Stomach (tissue), 9 donors: ENCODE results near the gene SIGMAR1. TPM values are rescaled to one million over a fixed set of nuclear protein-coding genes. Genes with fewer than 3 reads are reported as not detected.

Experiments
- DNase-seq, 2 donors: peaks; one replicate each; pipeline versions ENCODE4 v3.0.0 to v3.0.0-alpha.2; 2013 to 2019
- H3K27ac ChIP-seq, 5 donors: fragments of 200-600 bp in 4 of 5; sonication (generic) in 4 of 5; one replicate each; pipeline ENCODE4 v1.5.1; 2013 to 2019; ENCODE audit warnings: mild to moderate bottlenecking in 1 of 5, moderate library complexity in 1 of 5
- H3K27me3 ChIP-seq, 3 donors: fragments of 200-600 bp; sonication (generic); one replicate each; pipeline ENCODE4 v1.5.1; 2017 to 2019; ENCODE audit warnings: mixed run types in 1 of 3
- H3K36me3 ChIP-seq, 4 donors: fragments of 200-600 bp; sonication (generic); 1 replicate in 3 of 4; 2 replicates in 1 of 4; pipeline ENCODE4 v1.5.1; 2016 to 2019
- H3K4me1 ChIP-seq, 4 donors: fragments of 200-600 bp; sonication (generic); one replicate each; pipeline ENCODE4 v1.5.1; 2016 to 2019
- H3K4me3 ChIP-seq, 4 donors: fragments of 200-600 bp; sonication (generic) in 3 of 4; one replicate each; pipeline ENCODE4 v1.5.1; 2016 to 2019; ENCODE audit warnings: mild to moderate bottlenecking in 1 of 4
- H3K9me3 ChIP-seq, 4 donors: fragments of 200-600 bp; sonication (generic); one replicate each; pipeline ENCODE4 v1.5.1; 2016 to 2019
- CTCF ChIP-seq, 7 experiments: fragments of 450-650 bp in 4 of 7; fragments of 200-600 bp in 3 of 7; sonication (generic) in 3 of 7; IDR thresholded peaks; one replicate each; pipeline ENCODE4 v1.5.1; 2016 to 2019; ENCODE audit warnings: antibody characterized with exemption in 7 of 7, control low read depth in 2 of 7, mild to moderate bottlenecking in 1 of 7
- EP300 ChIP-seq: sonication (generic); formaldehyde crosslinking; IDR thresholded peaks from one replicate; pipeline ENCODE4 v1.6.1; 2017; ENCODE audit warnings: antibody characterized with exemption
- POLR2A ChIP-seq, 4 donors: fragments of 450-650 bp; IDR thresholded peaks; one replicate each; pipeline ENCODE4 v1.6.1; 2016; ENCODE audit warnings: antibody characterized with exemption in 4 of 4, control low read depth in 2 of 4, mild to moderate bottlenecking in 1 of 4, moderate library complexity in 1 of 4
- POLR2AphosphoS5 ChIP-seq, 3 donors: sonication (generic); formaldehyde crosslinking; IDR thresholded peaks; one replicate each; pipeline ENCODE4 v1.6.1; 2016; ENCODE audit warnings: antibody characterized with exemption in 3 of 3
- WGBS, 5 donors: extraction: QIAGEN DNeasy Blood & Tissue Kit in 3 of 5; methylation state at CpG; one replicate each; pipeline versions ENCODE4 v1.1.5 to v1.1.7; 2013 to 2018; 5-methylcytosine and 5-hydroxymethylcytosine counted together
- intact Hi-C: fragments of 100-400 bp; cut with DNase I; formaldehyde crosslinking; loops from one replicate; pipeline ENCODE4 v1.15.1; 2023; ENCODE audit warnings: low total_unique reads
- polyA plus RNA-seq, 3 donors: library from polyadenylated mRNA; stranded (reverse); fragments of 200-250 nt; gene quantifications; one replicate each; pipeline ENCODE4 v1.2.3, GENCODE V29; 2013
- total RNA-seq, 5 donors: library from RNA; depleted of rRNA; stranded (reverse); fragments of >200 nt; gene quantifications; one replicate each; pipeline versions ENCODE4 v1.1.0 to v1.2.3, GENCODE V29; 2014 to 2016
- donor health status: healthy with polysubstance abuse.
- donor health status: Bipolar disorder and iron deficiency.
- donor health status: healthy.

SIGMAR1 gene
- total and polyA plus RNA-seq, 8 donors, result 19.9 to 124 (median 44.2) TPM

GRCh38 chr9:34606190-34606589, 31.4 kb downstream of the SIGMAR1 start:
- Histone ChIP-seq H3K36me3 (no peaks in the 10 kb centered on the region), H3K9me3 (no peaks in the 10 kb centered on the region), H3K27ac (no peak overlapping the region), H3K27me3 (no peaks in the 10 kb centered on the region), H3K4me1 (peaks cover 7 to 13% (median 9%) of the 10 kb centered on the region in 4 donors), H3K4me3 (no peak overlapping the region)
- intact Hi-C loops, result no loop called here
- no peak for DNase-seq
- TF ChIP-seq POLR2A (IDR thresholded peaks at IDR 0.05), result no peak
- no peak for TF ChIP-seq CTCF (IDR thresholded peaks at IDR 0.05)
- TF ChIP-seq EP300, result no peak
- TF ChIP-seq POLR2AphosphoS5 (IDR thresholded peaks at IDR 0.05), result no peak

- Histone ChIP-seq H3K27me3 (no peaks in the 10 kb centered on the region), H3K4me3 (no peak overlapping the region), H3K4me1 (no peaks in the 10 kb centered on the region), H3K36me3 (no peaks in the 10 kb centered on the region), H3K27ac (no peak overlapping the region), H3K9me3 (no peaks in the 10 kb centered on the region)
- WGBS, 5 donors, result 50 to 63% (median 57%) methylated on average over 4 of the region's 4 CpGs
- intact Hi-C loops, result no loop called here
- TF ChIP-seq CTCF (IDR thresholded peaks at IDR 0.05) (peak in 5 of 7 experiments; percentile 81 to 91 (median 87)), POLR2AphosphoS5 (IDR thresholded peaks at IDR 0.05) (peak in 1 of 3 donors; percentile 54), EP300 (no peak)
- peak; percentile 87 to 92 for DNase-seq
Measured at GRCh38 chr9:34603610-34604231, 33.9 kb downstream of the SIGMAR1 start.

- 59 to 71% (median 63%) methylated on average over 6 of the region's 6 CpGs for WGBS, 5 donors
- DNase-seq, result no peak
- intact Hi-C loops, result no loop called here
- Histone ChIP-seq H3K4me3 (no peak overlapping the region), H3K36me3 (no peaks in the 10 kb centered on the region), H3K27me3 (peaks cover 0 to 12% (median 0%) of the 10 kb centered on the region in 3 donors), H3K27ac (no peak overlapping the region), H3K9me3 (no peaks in the 10 kb centered on the region), H3K4me1 (no peaks in the 10 kb centered on the region)
- TF ChIP-seq CTCF (IDR thresholded peaks at IDR 0.05) (no peak), POLR2AphosphoS5 (IDR thresholded peaks at IDR 0.05) (no peak), EP300 (no peak), POLR2A (IDR thresholded peaks at IDR 0.05) (no peak)
Measured at GRCh38 chr9:34601937-34602573, 35.5 kb downstream of the SIGMAR1 start.

GRCh38 chr9:34600908-34601307, 36.7 kb downstream of the SIGMAR1 start:
- 0 to 35% (median 11%) methylated on average over 1 of the region's 1 CpG for WGBS, 5 donors

More at GRCh38 chr9:34600908-34601307, 36.7 kb downstream of the SIGMAR1 start:
- Histone ChIP-seq H3K4me3 (no peak overlapping the region), H3K27me3 (peaks cover 0 to 12% (median 0%) of the 10 kb centered on the region in 3 donors), H3K9me3 (no peaks in the 10 kb centered on the region), H3K27ac (no peak overlapping the region), H3K4me1 (no peaks in the 10 kb centered on the region), H3K36me3 (no peaks in the 10 kb centered on the region)
- intact Hi-C loops, result no loop called here
- TF ChIP-seq CTCF (IDR thresholded peaks at IDR 0.05) (no peak), POLR2AphosphoS5 (IDR thresholded peaks at IDR 0.05) (no peak), POLR2A (IDR thresholded peaks at IDR 0.05) (no peak), EP300 (no peak)
- no peak for DNase-seq
